RPMI7951 (cell line): ENCODE measurements around the gene FGD3. TPM values are rescaled to one million over a fixed set of nuclear protein-coding genes. Genes with fewer than 3 reads are reported as not detected.
"Not testable (repeated sequence)": the region's sequence is repeated elsewhere in the genome, so short reads cannot be mapped to it uniquely, and the experiment has no call there.

Experiments used
- DNase-seq: peaks from one replicate; pipeline ENCODE4 v3.0.0-alpha.2; 2012; ENCODE audit warnings: low read depth
- total RNA-seq: library from RNA; depleted of rRNA; stranded (reverse); fragments of >200 nt; shearing (Covaris generic); gene quantifications from 2 replicates; pipeline ENCODE4 v1.2.3, GENCODE V29; 2014; rRNA removed

The FGD3 gene, protein sequence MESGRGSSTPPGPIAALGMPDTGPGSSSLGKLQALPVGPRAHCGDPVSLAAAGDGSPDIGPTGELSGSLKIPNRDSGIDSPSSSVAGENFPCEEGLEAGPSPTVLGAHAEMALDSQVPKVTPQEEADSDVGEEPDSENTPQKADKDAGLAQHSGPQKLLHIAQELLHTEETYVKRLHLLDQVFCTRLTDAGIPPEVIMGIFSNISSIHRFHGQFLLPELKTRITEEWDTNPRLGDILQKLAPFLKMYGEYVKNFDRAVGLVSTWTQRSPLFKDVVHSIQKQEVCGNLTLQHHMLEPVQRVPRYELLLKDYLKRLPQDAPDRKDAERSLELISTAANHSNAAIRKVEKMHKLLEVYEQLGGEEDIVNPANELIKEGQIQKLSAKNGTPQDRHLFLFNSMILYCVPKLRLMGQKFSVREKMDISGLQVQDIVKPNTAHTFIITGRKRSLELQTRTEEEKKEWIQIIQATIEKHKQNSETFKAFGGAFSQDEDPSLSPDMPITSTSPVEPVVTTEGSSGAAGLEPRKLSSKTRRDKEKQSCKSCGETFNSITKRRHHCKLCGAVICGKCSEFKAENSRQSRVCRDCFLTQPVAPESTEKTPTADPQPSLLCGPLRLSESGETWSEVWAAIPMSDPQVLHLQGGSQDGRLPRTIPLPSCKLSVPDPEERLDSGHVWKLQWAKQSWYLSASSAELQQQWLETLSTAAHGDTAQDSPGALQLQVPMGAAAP
- not detected in 2 replicates for total RNA-seq

DNA sequence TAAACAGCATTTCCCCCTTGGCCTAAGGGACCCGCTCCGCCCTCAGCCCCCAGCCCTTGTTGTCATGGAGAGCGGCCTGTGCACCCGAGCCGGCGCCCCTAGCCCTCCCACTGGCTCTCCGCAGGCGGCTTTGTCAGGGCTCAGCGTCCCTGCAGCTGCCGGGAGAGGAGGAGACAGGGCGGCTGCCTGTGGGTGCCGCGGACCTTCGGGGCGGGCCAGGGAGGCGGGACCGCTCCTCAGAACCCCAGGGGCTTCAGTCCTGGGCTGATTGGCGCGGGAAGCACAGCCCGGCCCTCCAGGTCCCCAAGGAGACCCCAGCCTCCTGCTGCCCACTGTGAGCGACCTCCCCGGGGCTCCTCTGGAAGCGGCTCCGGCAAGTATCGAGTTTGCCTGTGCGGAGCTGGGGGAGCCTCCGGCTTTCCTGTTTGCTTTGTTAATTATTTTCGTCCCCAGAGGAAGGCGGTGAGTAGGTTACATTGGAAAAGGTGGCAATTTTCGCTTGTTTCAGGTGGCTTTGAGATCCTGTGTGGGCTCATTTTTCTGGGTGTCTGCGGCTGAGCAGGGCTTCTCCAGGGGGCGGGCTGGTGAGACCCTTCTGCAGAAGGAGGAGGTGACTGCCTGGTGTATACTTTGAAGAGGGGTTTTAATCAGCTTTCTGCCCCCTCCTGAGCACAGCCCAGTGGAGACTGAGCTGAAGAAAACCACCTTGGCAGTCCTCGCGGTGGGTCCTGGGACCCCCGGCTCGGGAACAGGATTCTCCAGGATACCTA is at the start of gene FGD3:
FGD3 (plus strand) TSS at position 256 of the 770 bp plus-strand sequence. CDS start 28,734 bp downstream, outside the sequence.
- no peak for DNase-seq

GRCh38 chr9:92905137-92905536 is 42.2 kb upstream of the FGD3 start:
- DNase-seq, result not testable (repeated sequence)

DNA sequence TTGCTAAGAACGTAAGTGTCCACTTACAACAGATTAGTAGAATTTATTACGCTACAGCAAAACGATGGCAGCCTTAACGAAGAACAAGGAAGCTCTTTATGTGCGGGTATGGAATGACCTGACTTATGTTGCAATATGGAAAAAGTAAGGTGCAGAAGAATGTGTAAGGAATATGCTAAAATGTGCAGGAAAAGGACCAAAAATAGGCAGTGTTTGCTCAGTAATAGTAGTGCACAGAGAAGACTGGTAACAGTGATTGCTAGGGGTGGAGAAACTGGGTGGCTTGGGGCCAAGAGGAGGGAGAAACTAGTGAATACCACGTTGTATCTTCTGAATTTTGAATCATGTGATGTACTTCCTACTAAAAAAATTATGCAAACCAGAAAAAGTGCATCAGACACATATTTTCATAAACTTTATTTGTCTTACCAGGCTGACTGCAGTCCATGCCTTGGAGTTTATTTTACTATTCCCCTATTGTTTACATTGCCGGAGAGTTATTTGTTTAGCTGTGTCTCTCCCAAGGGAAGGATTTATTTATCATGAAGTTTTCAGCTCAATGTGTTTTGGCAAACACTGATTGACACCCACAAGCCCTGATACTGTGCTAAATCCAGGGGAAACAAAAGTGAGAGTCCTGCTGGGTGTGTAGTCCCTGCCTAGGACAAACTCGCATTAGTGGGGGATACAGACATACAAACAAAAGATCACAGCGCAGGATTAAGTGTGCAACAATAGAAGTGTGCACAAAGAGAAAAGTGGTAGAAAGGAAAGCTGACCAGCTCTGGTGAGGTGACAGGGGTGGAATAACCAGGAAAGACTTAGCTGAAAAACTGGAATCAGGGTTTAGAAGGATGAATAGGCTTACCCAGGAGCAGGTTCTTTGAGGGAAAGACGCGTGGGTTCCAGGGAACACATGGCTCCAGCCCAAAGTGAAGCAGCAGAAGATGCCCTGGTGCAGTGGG is 35.5 kb upstream of the FGD3 start:
- DNase-seq, result no peak

DNA sequence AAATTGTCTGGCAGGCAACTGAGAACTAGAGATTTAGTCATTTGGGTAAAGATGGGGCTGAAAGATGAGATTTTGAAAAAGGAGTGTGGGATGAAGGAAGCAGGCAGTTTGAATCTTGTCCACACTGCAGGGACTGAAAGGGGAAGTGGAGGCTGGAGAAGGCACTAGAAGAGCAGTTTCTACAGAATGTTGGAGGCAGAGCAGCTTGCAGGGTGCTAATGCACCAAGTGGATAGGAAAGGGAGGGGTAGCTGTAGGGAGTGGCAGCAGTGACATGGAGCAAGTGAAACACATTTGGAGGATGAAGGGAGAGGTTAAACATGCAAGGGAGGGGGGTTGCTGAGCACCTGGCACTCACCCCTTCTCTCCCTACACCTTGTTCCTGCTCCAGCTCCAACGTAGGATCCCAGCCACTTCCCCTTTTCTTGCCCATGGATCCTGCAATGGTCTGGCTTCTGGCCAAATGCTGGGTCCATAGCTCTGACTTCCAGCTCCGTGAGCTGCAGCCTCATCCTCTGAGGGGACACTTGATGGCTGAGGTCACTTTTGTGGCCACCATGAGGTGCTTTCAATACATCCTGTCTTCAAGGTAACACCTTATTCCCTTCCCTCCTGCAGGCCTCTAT is 30.0 kb upstream of the FGD3 start:
- DNase-seq, result no peak

- DNase-seq, result no peak
Measured at GRCh38 chr9:92920437-92920836, 26.9 kb upstream of the FGD3 start.

DNA sequence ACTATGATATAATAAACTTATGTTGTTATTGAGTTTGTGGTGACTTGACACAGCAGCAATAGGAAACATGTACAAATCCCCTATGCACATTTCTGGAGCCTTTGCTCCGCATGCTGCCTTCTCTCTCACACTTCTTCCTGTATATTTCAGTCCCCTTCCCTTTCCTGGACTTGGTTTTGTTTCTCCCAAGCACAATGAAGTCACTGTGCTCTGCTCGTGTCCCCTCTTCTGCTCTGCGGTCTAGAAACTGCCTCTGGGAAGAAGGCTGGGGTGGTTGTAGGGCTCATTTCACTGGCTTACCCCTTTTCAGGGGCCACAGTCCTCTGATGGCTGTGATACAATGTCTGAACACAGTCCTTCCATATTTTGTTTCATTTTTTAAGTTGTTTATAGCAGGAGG is 15.7 kb upstream of the FGD3 start:
- no peak for DNase-seq

- DNase-seq, result no peak
Measured at GRCh38 chr9:92934321-92934720, 13.0 kb upstream of the FGD3 start.

DNA sequence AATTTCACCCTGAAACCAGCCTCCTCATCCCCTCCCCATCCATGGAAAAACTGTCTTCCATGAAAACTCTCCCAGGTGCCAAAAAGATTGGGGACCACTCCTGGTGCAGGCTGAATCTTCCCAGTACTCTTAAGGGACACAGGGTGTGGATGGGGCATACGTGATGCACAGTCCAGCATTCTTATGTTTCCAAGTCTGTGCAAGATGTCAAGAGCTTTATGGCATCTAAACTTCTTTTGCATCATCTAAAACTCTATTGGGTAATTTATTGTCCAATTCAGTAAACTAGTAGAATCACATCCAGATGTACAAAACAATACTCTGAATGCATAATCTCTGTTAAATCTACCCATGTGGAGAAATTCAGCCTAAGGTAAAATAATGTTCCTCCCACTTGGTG is 9.3 kb upstream of the FGD3 start:
- DNase-seq, result no peak

DNA sequence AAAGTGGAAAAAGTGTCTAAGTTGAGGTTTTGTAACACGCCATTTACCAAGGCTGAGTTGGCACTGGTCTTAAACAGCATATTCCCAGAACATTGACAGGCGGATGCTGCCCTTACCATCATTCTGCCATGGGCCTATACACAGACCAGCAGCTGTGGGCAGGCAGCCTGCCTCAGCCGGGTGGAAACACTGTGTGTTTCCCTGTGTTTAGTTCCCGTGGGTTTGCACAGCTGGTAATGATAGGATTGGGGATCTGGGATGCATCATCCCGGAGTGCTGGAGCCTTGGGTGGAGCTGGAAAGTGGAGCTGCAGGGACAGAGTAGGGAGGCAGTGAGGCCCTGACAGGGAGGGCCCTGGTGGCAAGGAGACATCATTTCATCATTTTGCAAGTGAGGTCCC is 5.5 kb upstream of the FGD3 start:
- no peak for DNase-seq

GRCh38 chr9:92942688-92943616 is 4.4 kb upstream of the FGD3 start:
- DNase-seq, result no peak

DNA sequence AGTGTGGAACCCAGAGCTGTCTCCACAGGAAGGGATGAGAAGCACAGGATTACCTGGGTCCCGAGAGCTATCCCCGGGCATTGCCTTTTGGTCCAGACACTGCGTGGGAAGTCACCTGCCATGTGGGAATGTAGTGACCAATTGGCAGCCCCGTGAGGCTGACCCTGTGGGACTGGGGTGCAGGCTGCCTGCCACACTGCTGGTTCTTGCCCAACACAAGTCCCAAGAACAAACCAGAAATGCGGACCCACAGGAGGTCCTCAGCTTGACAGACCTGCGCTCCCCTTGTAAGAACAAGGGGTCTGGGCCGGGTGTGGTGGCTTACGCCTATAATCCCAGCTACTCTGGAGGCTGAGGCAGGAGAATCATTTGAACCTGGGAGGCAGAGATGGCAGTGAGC is 2.4 kb upstream of the FGD3 start:
- DNase-seq, result no peak

- DNase-seq, result no peak
Measured at GRCh38 chr9:92945796-92946195, 1.5 kb upstream of the FGD3 start.

DNA sequence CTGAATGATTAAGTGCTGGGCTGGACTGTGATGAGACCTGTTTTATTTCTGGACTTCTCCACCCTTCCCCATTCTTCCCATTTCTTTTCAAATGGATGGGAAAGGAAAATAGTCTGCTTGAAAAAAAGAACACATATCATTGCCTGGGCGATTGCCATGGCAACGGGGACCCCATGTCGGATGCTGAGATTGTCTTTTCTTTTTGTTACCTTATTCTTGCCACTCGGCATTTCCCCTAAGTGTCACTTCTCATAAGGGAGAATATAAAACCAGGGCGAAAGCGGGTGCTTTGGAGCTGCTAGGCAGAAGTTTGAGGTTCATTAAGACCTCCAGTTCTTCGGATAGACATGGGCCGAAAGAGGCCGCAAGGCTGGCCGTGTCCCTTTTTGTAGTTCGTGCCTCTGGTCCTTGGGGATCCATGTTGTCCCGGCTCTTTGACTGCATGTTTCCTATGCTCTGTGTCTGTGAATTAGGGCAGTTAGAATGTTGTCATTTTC is 763 bp downstream of the FGD3 start:
- no peak for DNase-seq

- no peak for DNase-seq
Measured at GRCh38 chr9:92948632-92949031, 1.3 kb downstream of the FGD3 start.

- DNase-seq, result no peak
Measured at GRCh38 chr9:92949266-92949982, 2.1 kb downstream of the FGD3 start.

GRCh38 chr9:92950359-92950955 is 3.1 kb downstream of the FGD3 start:
- DNase-seq, result no peak

DNA sequence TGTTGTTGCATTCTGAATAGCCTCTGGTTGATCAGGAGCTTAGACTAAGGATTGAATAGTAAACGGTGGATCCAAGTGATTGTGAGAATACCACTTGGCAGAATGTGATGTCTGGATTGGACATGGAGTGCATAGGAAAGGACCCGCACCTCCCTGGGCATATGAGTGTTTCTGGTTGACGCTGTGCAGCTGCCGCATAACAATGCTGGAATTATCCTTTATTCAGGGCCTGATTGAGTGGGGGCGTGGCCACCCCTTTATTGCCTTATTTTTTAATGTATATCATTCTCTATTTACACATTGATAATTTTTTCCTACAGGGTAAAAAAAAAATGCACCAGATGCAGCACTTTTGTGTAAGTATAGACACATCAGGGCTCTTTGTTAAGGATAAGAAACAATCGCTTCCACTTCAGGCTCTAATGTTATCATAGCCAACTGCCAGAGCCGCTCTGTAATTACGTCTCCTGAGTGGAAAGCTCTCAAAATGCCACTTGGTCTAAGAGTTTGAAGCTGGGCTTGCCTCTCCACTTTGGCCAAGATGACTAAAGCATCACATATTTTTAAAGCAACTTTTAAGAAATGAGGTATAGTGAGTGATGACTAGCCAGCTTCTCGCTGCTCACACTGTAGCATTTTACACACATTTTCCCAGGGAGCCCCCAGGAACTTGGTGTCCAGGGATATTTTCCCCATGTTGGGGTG is 5.7 kb downstream of the FGD3 start:
- no peak for DNase-seq
